Measurements from ENCODE around the gene SRRM2.

Gene SRRM2

DNA sequence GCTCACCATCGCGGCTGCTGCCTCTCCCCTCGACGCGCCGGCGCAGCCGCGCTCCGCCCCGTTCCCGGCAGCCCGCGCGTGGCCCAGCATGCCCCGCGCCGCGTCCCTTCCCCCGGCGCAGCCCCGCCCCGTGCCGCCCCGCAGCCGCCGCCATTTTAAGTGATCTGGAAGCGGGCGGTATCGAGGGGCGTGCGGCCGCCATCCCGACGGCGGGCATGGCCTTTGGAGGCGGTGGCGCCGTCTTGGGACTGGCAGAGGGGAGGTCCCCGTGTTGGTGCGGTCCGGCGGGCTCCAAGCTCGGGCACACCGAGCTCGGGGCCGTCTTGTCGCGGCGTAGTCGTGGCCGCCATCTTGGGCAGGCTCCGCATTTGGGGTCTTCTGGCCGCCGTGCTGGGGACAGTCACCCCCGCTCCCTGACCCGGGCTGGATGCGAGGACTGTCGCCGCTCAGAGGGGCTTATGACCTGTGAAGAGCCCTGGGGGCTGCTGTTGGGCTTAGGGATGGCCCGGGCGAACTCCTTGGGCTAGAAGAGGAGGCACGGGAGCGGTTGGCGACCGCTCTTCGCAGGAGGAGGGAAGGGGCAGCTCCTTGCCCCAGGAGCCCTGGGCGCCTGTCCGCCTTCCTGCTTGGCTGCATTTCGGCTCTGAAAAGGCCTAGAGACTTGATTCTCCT is 24.9 kb downstream of the SRRM2 start, which contains the start of gene ELOB:
Gene ELOB, minus strand, starts transcription at position 50 of the 672 bp plus-strand sequence. Its CDS starts 41 bp downstream, at position 9.
- peak; percentile 88 for DNase-seq (ENCODE audit: low spot score)

DNA sequence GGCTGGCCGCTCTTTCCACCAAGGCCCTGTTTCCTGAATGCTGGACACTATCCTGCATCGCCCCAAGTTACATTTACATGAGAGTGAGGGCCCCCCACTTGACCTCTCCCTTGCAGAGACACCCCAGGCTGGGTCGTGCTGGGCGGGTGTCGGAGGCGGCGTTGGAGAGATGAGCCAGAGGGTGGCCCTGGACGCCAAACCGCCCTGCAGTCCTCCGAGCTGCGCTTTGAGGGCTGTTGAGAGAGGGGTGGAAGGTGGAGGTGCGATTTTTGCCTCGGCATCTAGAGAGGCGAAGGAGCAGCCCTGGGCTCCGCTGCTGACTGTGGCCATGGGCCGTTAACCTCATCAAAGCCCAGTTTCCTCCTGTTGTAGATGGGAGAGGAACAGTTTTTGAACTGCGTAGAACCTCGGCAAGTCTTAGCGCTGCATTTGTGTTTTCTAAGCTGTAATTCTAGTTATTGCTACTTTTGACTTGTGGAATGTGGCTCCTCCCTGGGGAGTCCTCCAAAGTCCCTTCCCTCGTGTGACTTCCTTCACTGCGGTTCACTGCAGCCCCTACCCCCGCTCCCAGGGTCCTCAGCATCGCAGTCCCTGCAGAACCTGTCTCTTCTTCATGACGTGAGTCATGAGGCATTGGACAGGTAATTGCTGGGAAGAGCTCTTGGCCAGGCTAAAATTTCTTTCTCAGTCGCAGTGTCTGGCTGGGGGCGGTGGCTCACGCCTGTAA is 25.6 kb downstream of the SRRM2 start:
- DNase-seq (ENCODE audit: low spot score): peak; percentile 38

DNA sequence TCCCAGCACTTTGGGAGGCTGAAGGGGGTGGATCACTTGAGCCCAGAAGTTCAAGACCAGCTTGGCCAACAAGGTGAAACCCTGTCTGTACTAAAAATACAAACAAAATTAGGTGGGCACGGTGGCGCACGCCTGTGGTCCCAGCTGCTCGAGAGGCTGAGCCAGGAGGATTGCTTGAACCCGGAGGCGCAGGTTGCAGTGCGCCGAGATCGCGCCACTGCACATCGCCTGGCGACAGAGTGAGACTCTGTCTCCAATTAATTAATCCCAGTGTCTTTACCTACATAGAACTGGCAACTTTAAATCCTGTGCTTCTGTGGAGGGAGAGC is 26.2 kb downstream of the SRRM2 start:
- no peak for DNase-seq (ENCODE audit: low spot score)

DNA sequence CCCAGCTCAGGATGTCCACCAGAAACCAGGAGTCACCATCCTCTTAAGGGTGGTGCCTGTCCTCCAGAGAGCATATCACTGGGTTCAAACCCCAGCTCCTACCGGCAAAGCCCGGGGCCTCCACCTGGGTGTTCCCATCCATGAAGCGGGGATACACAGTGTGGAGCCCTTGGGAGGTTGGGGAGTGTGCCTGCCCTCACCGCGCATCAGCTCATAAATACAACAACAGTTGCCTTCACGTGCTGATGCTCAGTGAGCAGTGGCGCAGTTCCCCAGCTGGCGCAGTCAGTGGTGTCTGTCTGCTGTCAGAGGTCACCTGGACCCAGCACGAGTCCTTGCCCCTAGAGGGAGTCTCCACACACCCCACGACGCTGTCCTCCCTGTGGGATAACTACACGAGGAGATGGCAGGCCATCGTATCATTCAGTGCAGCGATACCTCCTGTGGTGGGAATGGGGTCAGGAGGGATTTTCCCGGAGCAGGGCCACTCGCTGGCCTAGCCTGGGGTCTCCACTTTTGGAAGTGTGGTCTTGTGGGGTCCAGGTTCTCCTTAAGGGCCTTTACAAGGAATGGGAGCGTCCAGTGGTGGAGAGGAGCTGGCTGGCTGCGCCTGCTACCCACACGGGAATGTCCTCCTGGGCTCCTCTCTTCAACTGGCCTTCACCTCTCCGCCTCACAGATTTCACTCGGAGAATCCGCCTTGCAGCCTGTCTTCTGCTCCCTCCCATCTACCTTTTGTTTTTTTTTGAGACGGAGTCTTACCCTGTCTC is 26.9 kb downstream of the SRRM2 start:
- DNase-seq (ENCODE audit: low spot score): no peak

- no peak for DNase-seq (ENCODE audit: low spot score)
Measured at GRCh38 chr16:2779978-2780898, 27.8 kb downstream of the SRRM2 start.

GRCh38 chr16:2782583-2783351 is 30.3 kb downstream of the SRRM2 start:
- no peak for DNase-seq (ENCODE audit: low spot score)

GRCh38 chr16:2783581-2784357 is 31.3 kb downstream of the SRRM2 start:
- no peak for DNase-seq (ENCODE audit: low spot score)

- DNase-seq (ENCODE audit: low spot score): no peak
Measured at GRCh38 chr16:2784358-2785100, 32.1 kb downstream of the SRRM2 start.

- DNase-seq (ENCODE audit: low spot score): no peak
Measured at GRCh38 chr16:2785101-2785991, 32.9 kb downstream of the SRRM2 start.

GRCh38 chr16:2786061-2786825 is 33.8 kb downstream of the SRRM2 start:
- DNase-seq (ENCODE audit: low spot score): no peak

DNA sequence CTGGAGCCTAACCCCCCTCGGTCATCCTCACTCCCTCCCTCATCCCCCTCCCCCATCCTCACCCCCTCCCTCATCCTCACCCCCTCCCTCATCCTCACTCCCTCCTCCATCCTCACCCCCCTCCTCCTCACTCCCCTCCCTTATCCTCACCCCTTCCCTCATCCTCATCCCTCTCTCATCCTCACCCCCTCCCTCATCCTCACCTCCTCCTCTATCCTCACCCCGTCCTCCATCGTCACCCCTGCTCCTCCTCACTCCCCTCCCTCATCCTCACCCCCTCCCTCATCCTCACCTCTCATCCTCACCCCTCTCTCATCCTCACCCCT is 34.4 kb downstream of the SRRM2 start:
- DNase-seq (ENCODE audit: low spot score): no peak

DNA sequence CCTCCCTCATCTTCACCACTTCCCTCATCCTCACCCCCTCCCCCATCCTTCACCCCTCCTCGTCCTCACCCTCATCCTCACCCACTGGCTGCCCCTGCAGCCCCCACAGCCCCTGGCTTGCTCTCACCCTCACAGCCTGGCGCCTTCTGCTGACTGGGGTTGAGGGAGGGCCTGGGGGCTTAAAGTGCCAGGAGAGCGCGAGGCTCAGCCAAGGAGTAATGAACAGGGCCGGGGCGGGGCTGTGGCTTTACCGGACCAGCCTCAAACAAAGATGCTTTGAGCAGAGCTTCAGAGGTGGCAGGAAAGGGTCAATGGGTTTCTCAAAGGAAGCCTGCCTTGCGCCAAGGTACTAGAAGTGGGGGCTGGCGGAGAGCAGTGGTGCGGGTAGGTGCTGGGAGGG is 35.0 kb downstream of the SRRM2 start, which contains the start of gene PRSS33:
Gene PRSS33, minus strand, starts transcription at position 155 of the 400 bp plus-strand sequence. CDS start 1,013 bp downstream, outside the sequence.
- no peak for DNase-seq (ENCODE audit: low spot score)

DNA sequence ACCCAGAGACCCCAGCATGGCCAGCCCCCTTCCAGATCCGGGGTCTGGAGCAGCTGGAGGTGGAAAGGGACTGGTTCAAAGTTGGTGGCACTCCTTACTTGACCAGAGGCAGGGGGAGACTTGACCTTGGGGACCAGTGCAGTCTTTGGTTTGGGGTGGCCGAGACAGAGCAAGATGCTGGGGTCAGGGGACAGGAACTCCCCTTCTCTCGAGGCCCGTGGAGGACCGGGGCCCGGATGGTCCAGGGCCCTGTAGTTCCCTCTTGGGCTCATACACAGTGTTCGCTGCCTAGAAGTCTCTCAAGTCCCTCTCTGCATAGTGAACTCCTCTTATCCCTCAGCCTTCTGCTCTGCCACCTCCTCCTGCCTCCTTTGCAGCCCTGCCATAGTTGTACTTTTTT is 35.5 kb downstream of the SRRM2 start:
- DNase-seq (ENCODE audit: low spot score): no peak

GRCh38 chr16:2790631-2791030 is 38.2 kb downstream of the SRRM2 start:
- no peak for DNase-seq (ENCODE audit: low spot score)

- DNase-seq (ENCODE audit: low spot score): no peak
Measured at GRCh38 chr16:2791174-2791573, 38.7 kb downstream of the SRRM2 start.

- no peak for DNase-seq (ENCODE audit: low spot score)
Measured at GRCh38 chr16:2792940-2793339, 40.5 kb downstream of the SRRM2 start.

GRCh38 chr16:2795395-2796143 is 43.1 kb downstream of the SRRM2 start:
- DNase-seq (ENCODE audit: low spot score): no peak
